HepG2 (cell line): ENCODE data around the gene CPNE5. TPM values are rescaled to one million over a fixed set of nuclear protein-coding genes. Genes with fewer than 3 reads are reported as not detected.

Source experiments
- GABPA ChIP-seq, 2 experiments: IDR thresholded peaks; 2 replicates each; pipeline ENCODE4 v1.6.1; 2011 to 2016; ENCODE audit warnings: low read depth in 2 of 2, low read length in 1 of 2, missing biosample characterization in 1 of 2, missing genetic modification characterization in 1 of 2
- ISL2 ChIP-seq: sonication (generic); formaldehyde crosslinking; IDR thresholded peaks from 2 replicates; pipeline ENCODE4 v1.5.0; 2020; ENCODE audit warnings: missing genetic modification reagents
- KLF15 ChIP-seq: sonication (generic); formaldehyde crosslinking; IDR thresholded peaks from 2 replicates; pipeline ENCODE4 v1.8.1; 2023; ENCODE audit warnings: borderline replicate concordance, mild to moderate bottlenecking, inconsistent platforms, missing genetic modification reagents, mixed read lengths
- MIER2 ChIP-seq: IDR thresholded peaks from 2 replicates; pipeline ENCODE4 v1.6.1; 2016; ENCODE audit warnings: missing biosample characterization, missing genetic modification reagents
- NFRKB ChIP-seq: fragments of 450-650 bp; IDR thresholded peaks from 2 replicates; pipeline ENCODE4 v1.6.1; 2017
- NPAS2 ChIP-seq: sonication (generic); formaldehyde crosslinking; IDR thresholded peaks from 2 replicates; pipeline ENCODE4 v1.8.0; 2022; ENCODE audit warnings: mild to moderate bottlenecking, missing genetic modification reagents, borderline replicate concordance
- PRPF4 ChIP-seq: fragments of 200-400 bp; formaldehyde crosslinking; IDR thresholded peaks from 2 replicates; pipeline ENCODE4 v1.6.1; 2016; ENCODE audit warnings: low read length, low read depth; ENCODE audit not compliant: poor library complexity, severe bottlenecking
- RCOR2 ChIP-seq: IDR thresholded peaks from 2 replicates; pipeline ENCODE4 v1.6.1; 2016; ENCODE audit warnings: missing biosample characterization, missing genetic modification reagents
- RFX5 ChIP-seq: IDR thresholded peaks from 2 replicates; pipeline ENCODE4 v1.6.1; 2011; ENCODE audit warnings: low read depth, low read length, improper control_type of control experiment
- SETDB1 ChIP-seq: sonication (generic); formaldehyde crosslinking; IDR thresholded peaks from 2 replicates; pipeline ENCODE4 v1.5.1; 2020; ENCODE audit warnings: missing genetic modification reagents, mild to moderate bottlenecking, borderline replicate concordance
- SMAD9 ChIP-seq: sonication (generic); formaldehyde crosslinking; IDR thresholded peaks from 2 replicates; pipeline ENCODE4 v1.5.1; 2020; ENCODE audit warnings: mild to moderate bottlenecking, missing genetic modification reagents
- SOX5 ChIP-seq: IDR thresholded peaks from 2 replicates; pipeline ENCODE4 v1.6.1; 2016; ENCODE audit warnings: borderline replicate concordance
- SRF ChIP-seq: IDR thresholded peaks from 2 replicates; pipeline ENCODE4 v1.6.1; 2011; ENCODE audit warnings: mild to moderate bottlenecking, low read depth, low read length, moderate library complexity
- SRY ChIP-seq: sonication (generic); formaldehyde crosslinking; IDR thresholded peaks from 2 replicates; pipeline ENCODE4 v1.8.0; 2022; ENCODE audit warnings: mild to moderate bottlenecking, missing genetic modification reagents
- TBX2 ChIP-seq: sonication (generic); formaldehyde crosslinking; IDR thresholded peaks from 2 replicates; pipeline ENCODE4 v1.5.0; 2020; ENCODE audit warnings: missing genetic modification reagents, mild to moderate bottlenecking, borderline replicate concordance
- WIZ ChIP-seq: sonication (generic); formaldehyde crosslinking; IDR thresholded peaks from 2 replicates; pipeline ENCODE4 v1.5.1; 2020; ENCODE audit warnings: mild to moderate bottlenecking, missing genetic modification reagents
- ZBTB7B ChIP-seq: sonication (generic); formaldehyde crosslinking; IDR thresholded peaks from 2 replicates; pipeline ENCODE4 v1.4.0; 2020; ENCODE audit warnings: missing genetic modification reagents
- ZFP91 ChIP-seq: sonication (generic); formaldehyde crosslinking; IDR thresholded peaks from 2 replicates; pipeline ENCODE4 v1.9.0; 2022; ENCODE audit warnings: missing genetic modification reagents, mild to moderate bottlenecking, borderline replicate concordance
- ZFX ChIP-seq: sonication (generic); formaldehyde crosslinking; IDR thresholded peaks from 2 replicates; pipeline ENCODE4 v1.4.0; 2020; ENCODE audit warnings: mild to moderate bottlenecking, low read depth, missing genetic modification reagents, moderate library complexity
- ZNF24 ChIP-seq: fragments of 450-650 bp; IDR thresholded peaks from 2 replicates; pipeline ENCODE4 v1.6.1; 2017; ENCODE audit warnings: antibody characterized with exemption, mild to moderate bottlenecking
- ZNF256 ChIP-seq: sonication (generic); formaldehyde crosslinking; conservative IDR thresholded peaks from 2 replicates; pipeline ENCODE4 v1.4.0; 2020; ENCODE audit warnings: missing genetic modification reagents
- ZNF292 ChIP-seq: sonication (generic); formaldehyde crosslinking; IDR thresholded peaks from 2 replicates; pipeline ENCODE4 v1.8.1; 2022; ENCODE audit warnings: mild to moderate bottlenecking, low read depth, missing genetic modification reagents, borderline replicate concordance
- ZNF564 ChIP-seq: sonication (generic); formaldehyde crosslinking; IDR thresholded peaks from 2 replicates; pipeline ENCODE4 v1.8.1; 2023; ENCODE audit warnings: mild to moderate bottlenecking, missing genetic modification reagents
- ZNF598 ChIP-seq: sonication (generic); formaldehyde crosslinking; IDR thresholded peaks from 2 replicates; pipeline ENCODE4 v1.5.1; 2020; ENCODE audit warnings: mild to moderate bottlenecking, missing genetic modification reagents, borderline replicate concordance
- ZNF607 ChIP-seq: sonication (generic); formaldehyde crosslinking; IDR thresholded peaks from 2 replicates; pipeline ENCODE4 v1.5.1; 2020; ENCODE audit warnings: missing genetic modification reagents, mild to moderate bottlenecking, borderline replicate concordance
- ZNF616 ChIP-seq: sonication (generic); formaldehyde crosslinking; IDR thresholded peaks from 2 replicates; pipeline ENCODE4 v1.5.0; 2020; ENCODE audit warnings: low read depth, mild to moderate bottlenecking, missing genetic modification reagents
- ZNF670 ChIP-seq: sonication (generic); formaldehyde crosslinking; IDR thresholded peaks from 2 replicates; pipeline ENCODE4 v1.8.0; 2022; ENCODE audit warnings: mild to moderate bottlenecking, missing genetic modification reagents, borderline replicate concordance
- ZNF720 ChIP-seq: sonication (generic); formaldehyde crosslinking; IDR thresholded peaks from 2 replicates; pipeline ENCODE4 v1.4.0; 2020; ENCODE audit warnings: missing genetic modification reagents
- ZNF788 ChIP-seq: sonication (generic); formaldehyde crosslinking; IDR thresholded peaks from 2 replicates; pipeline ENCODE4 v1.5.0; 2020; ENCODE audit warnings: mild to moderate bottlenecking, missing genetic modification reagents, borderline replicate concordance
- polyA plus RNA-seq, 8 experiments: library from polyadenylated mRNA; depleted of rRNA in 3 of 8; stranded (reverse) in 7 of 8; unstranded in 1 of 8; fragments of >200 nt; fragmentation: Illumina TruSeq in 4 of 8; extraction: Trizol in 4 of 8; gene quantifications; 2 replicates each; pipeline versions ENCODE4 v1.2.1 to v1.2.3, GENCODE V29; 2011 to 2016; ENCODE audit warnings: low read depth in 4 of 8, missing spikeins in 1 of 8, mixed read lengths in 1 of 8; ENCODE audit not compliant: insufficient read depth in 1 of 8
- total RNA-seq, 5 experiments: library from RNA; depleted of rRNA; stranded (reverse); fragments of >200 nt; fragmentation: Illumina TruSeq; extraction: Trizol; gene quantifications; 2 replicates each; pipeline ENCODE4 v1.2.3, GENCODE V29; 2016; ENCODE audit warnings: low read depth in 1 of 5
- TF ChIP-seq, protein P1 (sequence below): sonication (generic); formaldehyde crosslinking; IDR thresholded peaks from 2 replicates; pipeline ENCODE4 v1.5.0; 2020; ENCODE audit warnings: mild to moderate bottlenecking, missing genetic modification reagents

The CPNE5 gene
- total and polyA plus RNA-seq, 2 of the 13 experiments (the other 11 are each of a cell fraction or from before 2014, with no cell fraction given): 0.16 TPM; not detected in 1

DNA sequence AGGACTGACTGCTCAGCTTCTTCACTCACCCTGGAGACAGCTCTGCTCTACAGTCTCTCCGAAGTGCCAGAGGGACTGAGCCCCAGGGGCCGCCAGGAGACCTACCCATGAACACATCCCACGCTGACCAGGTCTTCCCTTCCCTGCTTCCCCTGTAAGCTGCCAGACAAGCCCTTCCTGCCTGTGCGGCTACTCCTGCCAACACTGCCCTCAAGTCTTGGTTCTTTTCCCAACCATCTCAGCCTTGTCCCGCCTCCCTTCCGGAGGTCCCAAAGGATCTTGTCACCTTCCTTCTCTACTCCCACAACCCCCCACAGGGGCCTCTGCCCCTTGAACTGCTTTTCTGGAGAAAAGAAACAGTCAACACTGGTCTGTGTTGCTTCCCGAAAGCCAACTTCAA lies 15.0 kb downstream of the CPNE5 start (continued):
- TF ChIP-seq, protein P1, sequence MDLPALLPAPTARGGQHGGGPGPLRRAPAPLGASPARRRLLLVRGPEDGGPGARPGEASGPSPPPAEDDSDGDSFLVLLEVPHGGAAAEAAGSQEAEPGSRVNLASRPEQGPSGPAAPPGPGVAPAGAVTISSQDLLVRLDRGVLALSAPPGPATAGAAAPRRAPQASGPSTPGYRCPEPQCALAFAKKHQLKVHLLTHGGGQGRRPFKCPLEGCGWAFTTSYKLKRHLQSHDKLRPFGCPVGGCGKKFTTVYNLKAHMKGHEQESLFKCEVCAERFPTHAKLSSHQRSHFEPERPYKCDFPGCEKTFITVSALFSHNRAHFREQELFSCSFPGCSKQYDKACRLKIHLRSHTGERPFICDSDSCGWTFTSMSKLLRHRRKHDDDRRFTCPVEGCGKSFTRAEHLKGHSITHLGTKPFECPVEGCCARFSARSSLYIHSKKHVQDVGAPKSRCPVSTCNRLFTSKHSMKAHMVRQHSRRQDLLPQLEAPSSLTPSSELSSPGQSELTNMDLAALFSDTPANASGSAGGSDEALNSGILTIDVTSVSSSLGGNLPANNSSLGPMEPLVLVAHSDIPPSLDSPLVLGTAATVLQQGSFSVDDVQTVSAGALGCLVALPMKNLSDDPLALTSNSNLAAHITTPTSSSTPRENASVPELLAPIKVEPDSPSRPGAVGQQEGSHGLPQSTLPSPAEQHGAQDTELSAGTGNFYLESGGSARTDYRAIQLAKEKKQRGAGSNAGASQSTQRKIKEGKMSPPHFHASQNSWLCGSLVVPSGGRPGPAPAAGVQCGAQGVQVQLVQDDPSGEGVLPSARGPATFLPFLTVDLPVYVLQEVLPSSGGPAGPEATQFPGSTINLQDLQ (CRISPR knock-in tag): no peak
- TF ChIP-seq ZNF607 (no peak), TBX2 (CRISPR knock-in tag) (peak; percentile 44; the same call in 1 of the 2 replicates), ISL2 (no peak), WIZ (no peak), MIER2 (CRISPR knock-in tag) (no peak), SRF (no peak), NPAS2 (CRISPR knock-in tag) (no peak), ZFX (CRISPR knock-in tag) (peak; percentile 13), RFX5 (no peak), ZNF720 (CRISPR knock-in tag) (no peak), ZNF598 (0 out of 2 replicates have a peak, but pooled peaks have one; percentile 24), ZBTB7B (CRISPR knock-in tag) (no peak), ZNF256 (CRISPR knock-in tag) (no peak), RCOR2 (CRISPR knock-in tag) (no peak), SETDB1 (CRISPR knock-in tag) (no peak), PRPF4 (no peak), SRY (CRISPR knock-in tag) (no peak), SOX5 (CRISPR knock-in tag) (no peak), ZFP91 (CRISPR knock-in tag) (peak; percentile 14; the same call in 1 of the 2 replicates), ZNF24 (no peak), ZNF564 (CRISPR knock-in tag) (no peak), GABPA (IDR thresholded peaks at IDR 0.05; ENCODE audit: low read depth, low read length) (no peak), GABPA (CRISPR knock-in tag; IDR thresholded peaks at IDR 0.05; ENCODE audit: low read depth) (no peak), NFRKB (no peak), ZNF670 (0 out of 2 replicates have a peak, but pooled peaks have one; percentile 34), ZNF616 (CRISPR knock-in tag) (no peak), SMAD9 (CRISPR knock-in tag) (no peak), ZNF788 (CRISPR knock-in tag) (0 out of 2 replicates have a peak, but pooled peaks have one; percentile 14), ZNF292 (CRISPR knock-in tag) (0 out of 2 replicates have a peak, but pooled peaks have one; percentile 8), KLF15 (CRISPR knock-in tag) (no peak)
